HFFc6 (cell line): ENCODE data around the gene FBN1. TPM values are rescaled to one million over a fixed set of nuclear protein-coding genes. Genes with fewer than 3 reads are reported as not detected.

Experiments used
- DNase-seq: peaks from one replicate; pipeline ENCODE4 v3.0.0-alpha.2; 2018
- H3K27ac Mint-ChIP-seq: 2 replicates; pipeline ENCODE4 v1.8.0; 2020; ENCODE audit warnings: mild to moderate bottlenecking, mixed read lengths
- H3K27me3 Mint-ChIP-seq: 2 replicates; pipeline ENCODE4 v1.8.0; 2021; ENCODE audit warnings: mild to moderate bottlenecking, moderate library complexity, mixed read lengths; ENCODE audit not compliant: insufficient read depth
- H3K36me3 Mint-ChIP-seq: 2 replicates; pipeline ENCODE4 v1.8.0; 2021; ENCODE audit warnings: low read depth, mixed read lengths
- H3K4me1 Mint-ChIP-seq: 2 replicates; pipeline ENCODE4 v1.8.0; 2020; ENCODE audit warnings: low read depth, mixed read lengths
- H3K4me3 Mint-ChIP-seq: 2 replicates; pipeline ENCODE4 v1.8.0; 2020; ENCODE audit warnings: mild to moderate bottlenecking, moderate library complexity, mixed read lengths
- H3K9me3 Mint-ChIP-seq: 2 replicates; pipeline ENCODE4 v1.8.0; 2020; ENCODE audit warnings: mild to moderate bottlenecking, mixed read lengths
- total RNA-seq, 6 experiments: library from RNA; stranded (reverse); fragmentation: NEBNext Ultra II Directional; extraction: Animal tissue kit (Norgen Biotek cat#: 25700); gene quantifications; 2 replicates in 1 of 6; 3 replicates in 5 of 6; pipeline ENCODE4 v1.2.3, GENCODE V29; 2021
- TF ChIP-seq, protein P1 (sequence below): fragments of 200-600 bp; sonication (generic); IDR thresholded peaks from 2 replicates; pipeline ENCODE4 v1.5.0; 2021; ENCODE audit warnings: antibody characterized with exemption, mild to moderate bottlenecking

Gene FBN1
- total RNA-seq, 6 experiments from 2014 or later = 584 to 754 (median 609) TPM

DNA sequence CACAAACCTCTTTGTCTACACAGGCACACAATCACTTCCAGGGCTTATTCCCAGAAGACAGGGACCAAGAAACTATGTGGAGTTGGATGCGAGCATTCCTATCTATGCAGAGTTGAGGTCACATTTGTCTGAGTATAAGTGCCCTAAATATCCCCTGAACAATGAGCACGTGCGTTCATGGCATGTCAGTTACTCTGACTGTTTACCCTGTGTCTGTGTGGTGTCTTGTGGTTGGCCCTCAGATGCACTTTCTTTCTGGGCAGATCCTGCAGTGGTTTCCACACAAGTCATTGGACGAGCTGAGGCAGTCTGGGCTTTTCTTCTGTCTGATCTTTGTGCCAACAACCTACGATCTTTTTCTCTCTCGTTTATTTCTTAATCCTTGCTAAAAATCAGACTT lies 134.5 kb downstream of the FBN1 start:
- Mint-ChIP-seq H3K27me3 (peaks cover 22% of the 10 kb centered on the region), H3K4me3 (no peak overlapping the region), H3K27ac (peak overlapping the region; percentile 60), H3K4me1 (peaks cover 51% of the 10 kb centered on the region), H3K36me3 (peaks cover 86% of the 10 kb centered on the region), H3K9me3 (no peaks in the 10 kb centered on the region)
- TF ChIP-seq, protein P1, sequence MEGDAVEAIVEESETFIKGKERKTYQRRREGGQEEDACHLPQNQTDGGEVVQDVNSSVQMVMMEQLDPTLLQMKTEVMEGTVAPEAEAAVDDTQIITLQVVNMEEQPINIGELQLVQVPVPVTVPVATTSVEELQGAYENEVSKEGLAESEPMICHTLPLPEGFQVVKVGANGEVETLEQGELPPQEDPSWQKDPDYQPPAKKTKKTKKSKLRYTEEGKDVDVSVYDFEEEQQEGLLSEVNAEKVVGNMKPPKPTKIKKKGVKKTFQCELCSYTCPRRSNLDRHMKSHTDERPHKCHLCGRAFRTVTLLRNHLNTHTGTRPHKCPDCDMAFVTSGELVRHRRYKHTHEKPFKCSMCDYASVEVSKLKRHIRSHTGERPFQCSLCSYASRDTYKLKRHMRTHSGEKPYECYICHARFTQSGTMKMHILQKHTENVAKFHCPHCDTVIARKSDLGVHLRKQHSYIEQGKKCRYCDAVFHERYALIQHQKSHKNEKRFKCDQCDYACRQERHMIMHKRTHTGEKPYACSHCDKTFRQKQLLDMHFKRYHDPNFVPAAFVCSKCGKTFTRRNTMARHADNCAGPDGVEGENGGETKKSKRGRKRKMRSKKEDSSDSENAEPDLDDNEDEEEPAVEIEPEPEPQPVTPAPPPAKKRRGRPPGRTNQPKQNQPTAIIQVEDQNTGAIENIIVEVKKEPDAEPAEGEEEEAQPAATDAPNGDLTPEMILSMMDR = no peak
- no peak for DNase-seq

GRCh38 chr15:48507416-48508065 lies 138.0 kb downstream of the FBN1 start:
- DNase-seq = peak; percentile 55
- peak overlapping the region; percentile 31 for H3K27ac Mint-ChIP-seq

DNA sequence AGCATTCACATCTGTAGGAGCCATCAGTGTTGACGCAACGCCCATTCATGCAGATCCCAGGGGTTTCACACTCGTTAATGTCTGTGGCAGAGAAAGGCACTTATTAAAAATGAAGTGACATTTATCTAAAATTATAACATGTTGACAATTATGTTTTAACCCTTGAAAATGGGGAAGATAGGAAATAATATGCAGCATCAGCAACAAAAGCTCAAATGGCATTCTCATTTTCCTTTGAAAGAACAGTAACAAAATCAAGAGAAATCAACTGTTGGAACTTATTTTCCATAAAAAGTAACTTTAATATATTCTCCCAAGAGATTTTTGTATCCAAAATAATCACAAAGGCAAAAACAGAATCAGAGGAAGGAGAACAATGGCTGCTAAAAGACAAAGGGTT lies 140.4 kb downstream of the FBN1 start:
- no peak for DNase-seq
- no peaks in the 10 kb centered on the region for H3K9me3 Mint-ChIP-seq
- H3K4me1 Mint-ChIP-seq = peaks cover 44% of the 10 kb centered on the region
- peaks cover 74% of the 10 kb centered on the region for H3K36me3 Mint-ChIP-seq
- TF ChIP-seq, protein P1 = no peak
- H3K4me3 Mint-ChIP-seq = no peak overlapping the region
- H3K27ac Mint-ChIP-seq = peak overlapping the region; percentile 47
- peaks cover 12% of the 10 kb centered on the region for H3K27me3 Mint-ChIP-seq

More at GRCh38 chr15:48507416-48508065, 138.0 kb downstream of the FBN1 start:
- H3K4me3 Mint-ChIP-seq = no peak overlapping the region; the same call in 1 of the 2 replicates
- H3K36me3 Mint-ChIP-seq = peaks cover 81% of the 10 kb centered on the region
- peaks cover 16% of the 10 kb centered on the region for H3K27me3 Mint-ChIP-seq
- H3K4me1 Mint-ChIP-seq = peaks cover 38% of the 10 kb centered on the region
- no peaks in the 10 kb centered on the region for H3K9me3 Mint-ChIP-seq
- TF ChIP-seq, protein P1 = peak; percentile 86

DNA sequence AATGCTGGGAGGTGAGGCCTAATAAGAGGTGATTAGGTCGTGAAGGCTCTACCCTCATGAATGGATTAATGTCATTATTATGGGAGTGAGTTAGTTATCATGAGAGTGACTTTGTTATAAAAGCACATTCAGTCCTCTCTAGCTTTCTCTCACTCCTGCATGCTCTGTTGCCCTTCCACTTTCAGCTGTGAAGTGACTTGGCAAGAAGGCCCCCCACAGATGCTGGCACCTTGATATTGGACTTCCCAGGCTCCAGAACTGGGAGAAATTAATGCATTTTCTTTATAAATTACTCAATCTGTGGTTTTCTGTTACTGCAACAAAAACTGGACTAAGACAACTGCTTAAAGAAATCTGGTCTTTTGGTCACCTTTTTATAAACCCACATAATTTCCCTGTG lies 144.3 kb downstream of the FBN1 start:
- no peak for DNase-seq
- Mint-ChIP-seq H3K27me3 (peaks cover 18% of the 10 kb centered on the region), H3K36me3 (peaks cover 74% of the 10 kb centered on the region), H3K4me1 (peaks cover 53% of the 10 kb centered on the region), H3K27ac (peak overlapping the region; percentile 64), H3K4me3 (no peak overlapping the region), H3K9me3 (no peaks in the 10 kb centered on the region; the same call in 1 of the 2 replicates)
- TF ChIP-seq, protein P1 = no peak

DNA sequence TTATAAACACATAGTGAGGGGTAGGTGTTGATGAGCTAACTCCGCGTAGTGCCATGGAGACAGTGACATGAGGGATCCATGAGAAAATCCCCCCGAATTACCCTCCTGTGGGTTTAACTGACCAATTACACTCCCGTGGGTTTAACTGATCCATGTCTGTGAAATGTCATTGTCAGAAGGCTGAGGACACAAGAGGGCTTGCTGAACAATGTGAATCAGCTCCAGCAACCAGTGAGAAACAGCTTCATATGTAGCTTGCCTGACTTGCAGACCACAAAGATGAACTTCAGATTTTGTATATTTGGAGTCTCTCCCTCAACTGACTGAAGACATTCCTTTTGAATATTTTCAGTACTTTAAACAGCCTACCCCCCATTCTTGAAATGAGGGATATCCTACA lies 144.9 kb downstream of the FBN1 start:
- peak; percentile 30 for DNase-seq
- Mint-ChIP-seq H3K9me3 (no peaks in the 10 kb centered on the region; the same call in 1 of the 2 replicates), H3K36me3 (peaks cover 77% of the 10 kb centered on the region), H3K27ac (peak overlapping the region; percentile 64), H3K4me1 (peaks cover 58% of the 10 kb centered on the region), H3K4me3 (peak overlapping the region; percentile 7; the same call in 1 of the 2 replicates), H3K27me3 (peaks cover 18% of the 10 kb centered on the region)
- TF ChIP-seq, protein P1 = no peak
